HG03175 (cell line): ENCODE measurements around the gene GLDN.
"Not testable (repeated sequence)": the region's sequence is repeated elsewhere in the genome, so short reads cannot be mapped to it uniquely, and the experiment has no call there.

ENCODE experiments used
- ATAC-seq: cut with Tn5 transposase; IDR thresholded peaks from one replicate; pipeline ENCODE4 v1.9.1; 2021; ENCODE audit warnings: mild to moderate bottlenecking, moderate library complexity; ENCODE audit not compliant: unreplicated experiment

The GLDN gene

GRCh38 chr15:51386486-51386885, 45.0 kb downstream of the GLDN start:
- ATAC-seq, result no peak

DNA sequence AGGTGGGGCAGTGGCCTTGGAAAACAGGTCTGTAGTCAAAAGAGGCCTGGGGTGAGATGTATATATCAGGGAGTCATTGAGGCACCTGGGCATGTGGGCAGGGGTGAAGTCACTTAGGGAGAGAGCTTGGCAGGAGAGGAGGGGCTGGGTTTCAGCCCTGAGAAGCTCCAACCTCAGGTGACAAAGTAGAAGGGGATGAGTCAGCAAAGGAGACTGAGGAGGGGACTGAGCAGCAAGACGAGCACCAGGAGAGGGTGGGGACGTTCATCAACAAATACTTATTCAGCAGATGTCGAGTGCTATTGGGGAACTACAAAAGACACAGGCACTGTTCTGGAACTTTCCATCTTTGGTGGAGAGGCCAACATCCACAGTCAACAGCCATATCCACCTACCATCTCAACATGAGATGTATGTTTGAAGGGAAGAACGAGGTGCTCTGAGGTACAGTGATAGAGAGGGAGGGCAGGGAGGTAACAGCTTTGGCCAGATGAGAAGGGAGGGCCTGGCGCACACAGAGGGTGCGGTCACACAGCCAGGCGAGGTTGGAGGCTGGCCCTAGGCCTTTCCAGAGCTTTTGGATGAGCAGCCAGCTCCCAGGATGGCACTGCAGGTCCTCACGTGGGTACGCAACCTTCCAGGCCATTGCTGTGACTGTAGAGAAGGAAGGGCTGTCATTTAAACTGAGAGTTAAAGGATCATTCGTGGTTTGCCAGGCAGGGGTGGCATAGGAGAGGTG, 45.7 kb downstream of the GLDN start:
- no peak for ATAC-seq

- ATAC-seq, result no peak
These were observed 46.2 kb downstream of the GLDN start for GRCh38 chr15:51387699-51388041.

DNA sequence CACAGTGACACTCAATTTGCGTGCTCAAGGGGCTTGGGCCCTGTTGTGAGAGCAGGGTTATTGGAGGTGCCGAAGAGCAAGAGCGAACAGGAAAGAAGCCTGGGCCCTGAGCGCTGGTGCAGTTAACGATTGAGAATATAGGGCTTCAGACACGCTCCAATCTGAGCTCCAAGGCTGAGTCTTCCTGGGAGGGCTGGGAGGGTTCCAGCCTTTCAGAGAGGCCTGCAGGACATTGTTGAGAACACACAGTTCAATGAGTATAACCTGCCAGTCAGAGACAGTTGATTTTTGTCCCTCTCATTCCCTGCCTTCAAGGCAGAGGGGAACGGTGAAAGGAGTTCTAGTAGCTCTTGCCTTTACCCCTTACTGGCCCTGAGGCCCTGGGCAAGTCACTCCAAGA, 47.3 kb downstream of the GLDN start:
- ATAC-seq, result no peak

DNA sequence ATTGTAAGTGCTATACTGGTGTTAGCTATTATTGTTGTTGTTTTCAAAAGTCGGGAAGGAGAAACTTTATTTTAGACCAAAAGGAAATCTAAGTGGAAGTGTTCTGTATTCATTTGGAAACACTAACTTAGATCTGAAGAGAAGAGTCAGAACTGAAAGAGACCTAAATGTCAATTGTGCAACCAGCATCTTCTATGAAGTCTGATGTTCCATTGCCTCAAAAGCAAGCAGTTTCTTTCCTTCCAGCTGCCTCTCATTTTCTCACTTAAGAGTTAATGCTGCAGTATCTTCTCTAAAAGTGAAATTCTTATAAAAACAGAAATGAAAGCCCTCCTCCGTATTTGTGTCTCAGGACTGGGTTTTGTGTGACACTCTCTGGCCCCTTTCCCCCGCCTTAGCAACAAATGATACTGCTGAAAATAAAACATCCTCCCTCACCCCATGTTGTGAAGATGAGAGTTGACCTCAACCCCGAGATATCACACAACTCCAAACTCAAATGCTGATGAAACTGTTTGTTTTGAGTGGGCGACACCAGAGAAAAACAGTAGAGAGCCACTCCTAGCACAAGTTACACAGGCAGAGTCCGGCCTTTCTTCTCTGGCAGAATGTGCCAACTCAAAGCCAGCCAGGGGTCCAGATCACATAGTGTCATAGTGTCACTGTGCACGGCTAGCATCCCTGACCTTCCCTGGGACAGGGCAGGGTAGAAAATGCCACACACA, 48.9 kb downstream of the GLDN start:
- ATAC-seq, result no peak

DNA sequence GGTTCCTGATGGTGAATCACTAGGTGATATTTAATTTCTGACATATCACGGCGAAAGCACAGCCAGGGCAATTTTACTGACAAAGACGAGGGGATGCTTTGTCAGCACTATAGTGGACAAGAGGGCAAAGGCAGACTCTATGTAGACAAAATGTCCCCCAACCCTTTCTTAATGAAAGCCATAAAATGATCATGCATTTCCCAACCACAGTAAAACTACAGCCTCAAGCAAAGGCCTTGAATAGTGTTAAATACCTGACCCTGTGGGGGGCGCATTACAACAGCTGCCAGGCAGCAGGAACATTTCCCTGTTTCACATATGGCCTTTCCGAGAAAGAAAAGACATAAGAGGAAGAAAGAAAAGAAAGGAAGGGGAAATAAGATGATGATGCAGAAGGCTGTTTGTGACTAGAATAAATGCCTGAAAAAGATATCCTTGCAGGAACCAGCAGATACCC, 49.5 kb downstream of the GLDN start:
- no peak for ATAC-seq

GRCh38 chr15:51396921-51397320, 55.5 kb downstream of the GLDN start:
- no peak for ATAC-seq

- ATAC-seq, result no peak
These were observed 57.2 kb downstream of the GLDN start for GRCh38 chr15:51398626-51399025.

- no peak for ATAC-seq
These were observed 59.8 kb downstream of the GLDN start for GRCh38 chr15:51401051-51401780.

DNA sequence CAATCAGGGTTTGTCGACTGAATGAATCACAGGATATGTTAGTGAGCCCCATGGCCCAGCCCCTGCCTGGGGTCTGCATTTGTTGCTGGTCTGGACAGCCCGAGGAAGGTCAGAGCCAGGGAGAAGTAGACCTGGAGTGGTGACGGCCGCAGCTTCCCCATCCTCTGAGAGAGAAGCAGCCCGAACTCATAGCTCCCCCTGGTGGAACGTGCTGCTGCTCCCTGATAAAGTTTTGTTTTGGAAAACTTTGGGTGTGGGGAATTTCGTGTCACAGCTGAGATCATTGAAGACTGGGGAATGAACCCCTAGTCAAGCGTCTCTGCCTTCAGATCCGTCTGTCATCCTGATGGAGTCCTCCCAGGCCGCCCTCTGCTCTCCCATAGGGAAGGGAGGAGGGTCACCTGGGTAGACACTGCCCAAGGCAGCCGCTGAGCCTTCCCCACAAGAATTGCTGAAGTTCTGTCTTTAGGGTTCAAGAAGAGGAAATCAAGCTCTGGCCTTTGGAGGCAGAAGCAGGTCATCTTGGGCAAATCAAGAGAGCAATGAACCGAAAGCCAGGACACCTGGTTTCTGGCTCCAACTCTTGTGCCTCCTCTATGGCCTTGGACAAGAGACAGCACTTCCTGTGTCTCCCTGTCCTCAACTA, 60.5 kb downstream of the GLDN start:
- no peak for ATAC-seq

GRCh38 chr15:51403072-51403878, 61.8 kb downstream of the GLDN start:
- ATAC-seq, result no peak

- ATAC-seq, result no peak
These were observed 62.7 kb downstream of the GLDN start for GRCh38 chr15:51403946-51404695.

GRCh38 chr15:51405693-51406523, 64.5 kb downstream of the GLDN start:
- no peak for ATAC-seq

GRCh38 chr15:51414256-51414860, 72.9 kb downstream of the GLDN start:
- ATAC-seq, result no peak

DNA sequence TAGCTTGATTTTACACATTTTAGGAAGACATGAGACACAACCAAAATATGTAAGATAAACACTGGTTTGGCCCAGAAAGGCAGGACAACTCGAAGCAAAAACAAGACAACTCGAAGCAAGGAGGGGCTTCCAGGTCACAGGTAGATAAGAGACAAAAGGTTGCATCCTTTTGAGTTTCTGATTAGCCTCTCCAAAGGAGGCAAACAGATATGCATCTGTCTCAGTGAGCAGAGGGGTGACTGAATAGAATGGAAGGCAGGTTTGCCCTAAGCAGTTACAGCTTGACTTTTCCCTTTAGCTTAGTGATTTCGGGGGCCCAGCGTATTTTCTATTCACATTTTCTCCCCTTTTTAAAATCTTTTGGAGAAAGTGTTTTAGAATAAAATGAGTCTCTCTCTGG, 74.7 kb downstream of the GLDN start:
- ATAC-seq, result no peak

DNA sequence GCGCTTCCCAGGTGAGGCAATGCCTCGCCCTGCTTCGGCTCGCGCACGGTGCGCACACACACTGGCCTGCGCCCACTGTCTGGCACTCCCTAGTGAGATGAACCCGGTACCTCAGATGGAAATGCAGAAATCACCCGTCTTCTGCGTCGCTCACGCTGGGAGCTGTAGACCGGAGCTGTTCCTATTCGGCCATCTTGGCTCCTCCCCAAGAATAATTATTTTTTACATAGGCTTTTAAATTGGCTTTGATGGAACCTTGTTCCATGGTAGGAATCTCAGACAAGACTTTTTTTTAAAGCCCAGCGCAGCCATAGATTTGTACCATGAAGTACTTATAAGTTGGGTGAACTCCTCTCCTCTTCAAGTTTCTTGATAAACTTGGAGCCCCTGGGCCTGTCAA, 81.6 kb downstream of the GLDN start:
- ATAC-seq, result not testable (repeated sequence)

- no peak for ATAC-seq
These were observed 83.3 kb downstream of the GLDN start for GRCh38 chr15:51424780-51425179.

DNA sequence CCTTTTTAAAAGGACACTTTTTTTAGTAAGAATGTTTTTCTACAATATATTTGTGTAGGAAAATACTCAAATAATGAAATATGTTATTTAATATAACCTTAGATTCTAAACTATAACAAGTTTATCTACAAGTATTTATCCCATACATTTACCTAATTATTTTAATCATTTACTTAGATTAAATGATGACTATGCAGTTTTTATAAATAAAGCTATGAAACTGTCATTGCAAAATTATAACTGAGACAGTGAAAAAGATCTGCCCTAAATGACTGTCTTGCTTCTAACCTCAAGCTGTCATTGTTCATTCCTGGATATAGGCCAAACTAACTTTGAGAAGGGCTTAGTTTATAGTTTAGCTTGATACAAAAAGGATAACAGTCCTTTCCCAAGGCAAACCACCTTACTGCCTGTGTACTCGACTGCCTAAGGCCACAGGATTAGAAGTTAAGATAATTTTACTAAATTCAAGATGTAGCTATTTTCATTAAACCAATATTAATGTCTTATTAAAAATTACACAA, 84.1 kb downstream of the GLDN start:
- ATAC-seq, result no peak
